GM20000 (cell line): Measurements from ENCODE around the gene MLYCD.

Experiments used
- DNase-seq: peaks from one replicate; pipeline ENCODE4 v3.0.0; 2012; ENCODE audit warnings: low spot score
- TF ChIP-seq, protein P1 (sequence below): IDR thresholded peaks from 2 replicates; pipeline ENCODE4 v1.5.1; 2012; ENCODE audit warnings: mild to moderate bottlenecking, control low read depth; ENCODE audit errors: extremely low read depth, missing control alignments

The MLYCD gene

DNA sequence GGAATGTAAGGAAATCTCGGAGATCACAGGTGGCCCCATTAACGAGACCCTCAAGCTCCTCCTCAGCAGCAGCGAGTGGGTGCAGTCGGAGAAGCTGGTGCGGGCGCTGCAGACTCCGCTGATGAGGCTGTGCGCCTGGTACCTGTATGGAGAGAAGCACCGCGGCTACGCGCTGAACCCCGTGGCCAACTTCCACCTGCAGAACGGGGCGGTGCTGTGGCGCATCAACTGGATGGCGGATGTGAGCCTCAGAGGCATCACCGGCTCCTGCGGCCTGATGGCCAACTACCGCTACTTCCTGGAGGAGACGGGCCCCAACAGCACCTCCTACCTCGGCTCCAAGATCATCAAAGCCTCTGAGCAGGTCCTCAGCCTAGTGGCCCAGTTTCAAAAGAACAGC is 16.2 kb downstream of the MLYCD start:
- DNase-seq: no peak
- TF ChIP-seq, protein P1, sequence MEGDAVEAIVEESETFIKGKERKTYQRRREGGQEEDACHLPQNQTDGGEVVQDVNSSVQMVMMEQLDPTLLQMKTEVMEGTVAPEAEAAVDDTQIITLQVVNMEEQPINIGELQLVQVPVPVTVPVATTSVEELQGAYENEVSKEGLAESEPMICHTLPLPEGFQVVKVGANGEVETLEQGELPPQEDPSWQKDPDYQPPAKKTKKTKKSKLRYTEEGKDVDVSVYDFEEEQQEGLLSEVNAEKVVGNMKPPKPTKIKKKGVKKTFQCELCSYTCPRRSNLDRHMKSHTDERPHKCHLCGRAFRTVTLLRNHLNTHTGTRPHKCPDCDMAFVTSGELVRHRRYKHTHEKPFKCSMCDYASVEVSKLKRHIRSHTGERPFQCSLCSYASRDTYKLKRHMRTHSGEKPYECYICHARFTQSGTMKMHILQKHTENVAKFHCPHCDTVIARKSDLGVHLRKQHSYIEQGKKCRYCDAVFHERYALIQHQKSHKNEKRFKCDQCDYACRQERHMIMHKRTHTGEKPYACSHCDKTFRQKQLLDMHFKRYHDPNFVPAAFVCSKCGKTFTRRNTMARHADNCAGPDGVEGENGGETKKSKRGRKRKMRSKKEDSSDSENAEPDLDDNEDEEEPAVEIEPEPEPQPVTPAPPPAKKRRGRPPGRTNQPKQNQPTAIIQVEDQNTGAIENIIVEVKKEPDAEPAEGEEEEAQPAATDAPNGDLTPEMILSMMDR: no peak

DNA sequence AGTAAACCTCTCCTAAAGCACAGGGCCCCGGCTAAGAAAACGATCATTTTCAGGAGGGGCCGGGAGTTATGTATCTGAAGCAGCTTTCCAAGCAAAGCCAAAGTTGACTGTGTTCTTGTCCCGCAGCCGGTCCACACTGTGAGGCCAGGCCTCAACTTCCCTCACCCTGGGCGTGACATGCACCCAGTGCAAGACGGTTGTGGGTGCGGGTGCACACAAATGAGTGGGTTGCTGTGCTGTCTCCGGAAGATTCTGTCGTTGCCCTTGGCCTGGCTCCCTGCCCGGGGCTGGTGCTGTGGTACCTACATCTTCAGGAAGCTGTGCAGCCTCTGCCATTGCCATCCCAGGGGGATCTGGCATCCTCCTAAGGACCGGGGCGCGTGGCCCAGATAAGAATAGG is 16.6 kb downstream of the MLYCD start:
- TF ChIP-seq, protein P1: no peak

DNA sequence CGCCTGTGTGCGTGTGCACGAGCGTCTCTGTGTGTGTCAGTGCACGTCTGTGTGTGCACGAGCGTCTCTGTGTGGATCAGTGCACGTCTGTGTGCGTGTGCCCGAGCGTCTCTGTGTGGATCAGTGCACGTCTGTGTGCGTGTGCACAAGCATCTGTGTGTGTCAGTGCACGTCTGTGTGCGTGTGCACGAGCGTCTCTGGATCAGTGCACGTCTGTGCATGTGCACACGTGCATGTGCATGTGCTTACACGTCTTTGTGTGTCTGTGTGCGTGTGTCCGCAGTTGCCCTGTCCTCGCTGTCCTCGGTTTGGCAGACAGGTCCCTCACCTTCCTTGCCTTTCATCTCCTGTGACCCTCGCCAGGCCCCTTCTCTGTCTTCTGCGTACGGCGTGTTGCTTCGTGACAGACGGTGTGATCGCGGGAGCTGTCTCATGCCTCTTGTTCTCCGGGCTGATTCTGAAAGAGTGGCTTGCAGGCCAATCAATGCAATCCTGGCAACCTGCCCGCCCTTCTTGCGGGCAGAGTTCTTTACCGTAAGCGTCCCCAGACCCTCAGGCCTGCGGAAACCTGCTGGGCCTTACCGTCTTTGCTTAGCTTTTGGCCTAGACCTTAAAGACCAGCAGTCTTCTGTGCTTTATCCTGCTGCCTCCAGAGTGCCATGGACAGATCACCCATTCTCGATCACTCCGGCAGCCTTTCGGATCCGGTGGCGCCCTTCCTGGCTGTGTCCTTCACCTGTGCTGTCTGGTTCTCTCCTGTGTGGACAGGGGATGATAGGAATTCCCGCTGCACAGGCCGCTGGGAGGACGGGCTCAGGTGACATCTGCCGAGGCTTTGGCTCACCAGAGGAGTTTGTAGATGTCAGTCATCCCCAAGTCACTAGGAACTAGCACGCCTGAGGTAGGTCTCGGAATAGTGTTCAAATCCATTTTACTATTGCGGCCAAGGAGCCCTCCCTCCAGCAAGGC is 18.5 kb downstream of the MLYCD start:
- TF ChIP-seq, protein P1: no peak
- no peak for DNase-seq

More for the DNA sequence above, 16.6 kb downstream of the MLYCD start:
- DNase-seq: no peak

DNA sequence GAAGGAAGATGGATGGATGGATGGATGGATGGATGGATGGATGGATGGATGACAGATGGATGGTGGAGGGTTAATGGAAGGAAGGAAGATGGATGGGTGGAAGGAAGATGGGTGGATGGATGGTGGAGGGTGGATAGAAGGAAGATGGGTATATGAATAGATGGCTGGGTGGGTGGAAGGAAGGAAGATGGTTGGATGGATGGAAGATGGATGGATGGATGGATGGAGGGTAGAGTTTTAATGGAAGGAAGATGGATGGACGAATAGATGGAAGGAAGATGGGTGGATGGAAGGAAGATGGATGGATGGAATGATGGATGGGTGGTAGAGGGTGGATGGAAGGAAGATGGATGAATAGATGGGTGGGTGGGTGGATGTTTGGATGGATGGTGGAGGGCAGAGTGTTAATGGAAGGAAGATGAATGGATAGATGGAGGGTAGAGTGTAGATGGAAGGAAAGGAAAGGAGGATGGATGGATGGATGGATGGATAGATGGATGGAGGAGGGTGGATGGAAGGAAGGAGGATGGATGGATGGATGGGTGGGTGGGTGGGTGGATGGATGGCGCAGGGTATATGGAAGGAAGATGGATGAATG is 22.1 kb downstream of the MLYCD start:
- no peak for DNase-seq
- TF ChIP-seq, protein P1: no peak

DNA sequence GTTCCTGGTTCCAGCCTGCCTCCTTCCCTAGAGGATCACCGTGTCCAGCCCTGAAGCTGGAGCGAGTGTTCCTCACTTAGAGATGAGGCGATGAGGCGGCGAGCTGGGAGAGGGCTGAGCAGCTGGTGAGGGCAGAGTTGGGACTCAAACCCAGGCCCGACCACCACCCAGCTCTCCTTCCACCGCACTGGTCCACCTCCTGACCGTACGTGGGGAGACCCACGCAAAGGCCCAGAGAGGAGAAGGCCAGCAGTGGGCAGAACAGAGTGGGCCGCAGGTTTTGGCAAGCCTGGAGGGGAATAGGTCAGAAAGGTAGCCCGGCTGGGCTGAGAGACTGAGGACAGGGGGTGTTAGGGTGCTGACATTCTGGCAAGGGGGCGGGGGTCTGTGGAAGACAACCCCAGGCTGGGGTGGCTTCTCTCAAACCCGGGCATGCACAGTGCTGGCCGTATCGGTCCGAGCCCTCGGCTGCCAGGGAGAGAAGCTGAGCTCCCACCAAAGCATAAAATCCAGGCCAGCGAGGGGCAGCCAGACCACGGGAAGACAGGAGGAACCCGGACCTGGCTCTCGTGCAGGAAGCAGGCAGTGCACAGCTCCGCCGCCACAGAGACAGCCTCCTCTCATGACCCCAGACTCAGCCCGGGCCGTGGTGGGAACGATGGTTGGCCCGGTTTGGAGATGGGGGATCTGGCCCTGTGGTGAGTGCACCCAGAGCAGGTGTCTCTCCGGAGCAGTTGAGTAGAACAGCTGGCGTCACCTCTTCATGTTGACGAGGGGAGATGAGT is 24.9 kb downstream of the MLYCD start:
- TF ChIP-seq, protein P1: no peak
- no peak for DNase-seq

DNA sequence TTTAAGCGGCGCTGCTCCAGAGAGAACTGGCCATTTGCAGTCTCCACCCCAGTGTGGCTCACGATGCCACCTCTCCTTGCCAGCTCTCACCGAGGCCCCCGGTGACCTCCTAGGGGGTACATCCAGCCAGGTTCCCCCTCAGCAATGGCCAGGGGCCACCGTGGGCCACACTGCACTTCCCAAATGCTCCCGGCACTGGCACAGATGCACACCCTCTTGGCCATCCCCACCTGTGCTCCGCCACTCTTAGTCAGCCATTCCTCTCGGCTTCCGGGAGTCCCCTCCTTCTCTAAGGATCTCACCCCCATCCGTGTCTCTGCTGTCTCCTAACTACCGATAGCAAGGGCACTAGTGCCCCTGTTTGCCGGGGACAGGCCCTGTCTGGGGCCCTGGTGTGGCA is 25.8 kb downstream of the MLYCD start:
- TF ChIP-seq, protein P1: no peak
- DNase-seq: no peak
